Aorta (tissue), 5 donors: ENCODE results near the gene C1orf35. TPM values are rescaled to one million over a fixed set of nuclear protein-coding genes. Genes with fewer than 3 reads are reported as not detected.

Experiments
- ATAC-seq: fragments of 200-7000 bp; cut with Tn5 transposase; one replicate; pipeline ENCODE4 v1.9.1; 2022; ENCODE audit warnings: moderate library complexity; ENCODE audit not compliant: low FRiP score
- DNase-seq, 2 donors: peaks; one replicate each; pipeline ENCODE4 v3.0.0-alpha.2; 2020
- H3K27ac ChIP-seq, 2 donors: one replicate each; pipeline ENCODE4 v1.5.1; 2013; ENCODE audit warnings: low read length in 2 of 2, mild to moderate bottlenecking in 2 of 2, moderate library complexity in 2 of 2, control low read depth in 1 of 2, inconsistent platforms in 1 of 2, low read depth in 1 of 2
- H3K27me3 ChIP-seq, 2 donors: one replicate each; pipeline ENCODE4 v1.6.1; 2013; ENCODE audit warnings: control low read depth in 1 of 2, low read length in 1 of 2, mild to moderate bottlenecking in 1 of 2, moderate library complexity in 1 of 2; ENCODE audit not compliant: insufficient read depth in 2 of 2, control insufficient read depth in 1 of 2
- H3K36me3 ChIP-seq, 2 donors: one replicate each; pipeline ENCODE4 v1.6.1; 2013; ENCODE audit warnings: control low read depth in 1 of 2, low read length in 1 of 2, mild to moderate bottlenecking in 1 of 2; ENCODE audit not compliant: insufficient read depth in 2 of 2, control insufficient read depth in 1 of 2
- H3K4me1 ChIP-seq, 2 donors: one replicate each; pipeline ENCODE4 v1.6.1; 2013; ENCODE audit warnings: low read length in 2 of 2, control low read depth in 1 of 2, mild to moderate bottlenecking in 1 of 2, moderate library complexity in 1 of 2; ENCODE audit not compliant: insufficient read depth in 2 of 2, control insufficient read depth in 1 of 2
- H3K4me3 ChIP-seq, 2 donors: one replicate each; pipeline ENCODE4 v1.5.1; 2013; ENCODE audit warnings: low read length in 2 of 2, control low read depth in 1 of 2, mild to moderate bottlenecking in 1 of 2
- H3K9me3 ChIP-seq: one replicate; pipeline ENCODE4 v1.6.1; 2013; ENCODE audit warnings: mild to moderate bottlenecking, low read length; ENCODE audit not compliant: control insufficient read depth
- WGBS, 2 donors: extraction: QIAGEN DNeasy Blood & Tissue Kit; methylation state at CpG; one replicate each; pipeline ENCODE4 v1.1.7; 2013; 5-methylcytosine and 5-hydroxymethylcytosine counted together
- intact Hi-C, 2 donors: fragments of 100-400 bp; cut with DNase I; formaldehyde crosslinking; loops; one replicate each; pipeline versions ENCODE4 v1.14.2 to v1.15.0; 2022
- polyA plus RNA-seq, 2 donors: library from polyadenylated mRNA; stranded (reverse); fragments of 200-250 nt; gene quantifications; one replicate each; pipeline ENCODE4 v1.2.3, GENCODE V29; 2013
- total RNA-seq, 2 donors: library from RNA; stranded (reverse); fragmentation: NEBNext Ultra II Directional; extraction: Animal tissue kit (Norgen Biotek cat#: 25700); gene quantifications; one replicate each; pipeline ENCODE4 v1.2.1, GENCODE V29; 2021
- donor health status: healthy with polysubstance abuse.
- donor health status: Bipolar disorder and iron deficiency.
- donor health status: DM: no; HTN: no; CAD: no.
- donor health status: DM: no; HTN: no; CAD: no.
- donor health status: DM: yes; HTN: yes; CAD: no.

C1orf35 gene
- total and polyA plus RNA-seq, 4 donors = 3.6 to 36.2 (median 9.7) TPM

DNA sequence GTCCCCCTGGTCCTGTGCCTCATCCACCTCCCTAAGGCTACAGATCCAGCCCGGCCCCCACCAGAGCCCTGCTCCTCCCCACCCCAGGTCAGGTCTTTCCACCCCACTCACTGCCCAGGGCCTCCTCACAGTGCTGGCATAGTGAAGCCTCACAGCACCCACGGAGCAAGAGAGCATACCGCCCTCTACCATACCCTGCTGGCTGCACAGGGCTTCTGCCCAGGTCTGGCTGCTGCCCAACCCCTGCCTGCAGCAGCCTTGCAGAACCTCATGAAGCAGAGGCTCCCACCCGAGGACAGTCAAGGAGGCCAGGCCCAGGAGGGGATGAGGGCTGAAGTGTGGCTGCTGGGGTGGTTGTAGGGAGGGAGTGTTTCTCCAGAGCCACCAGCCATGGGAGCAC, 40.3 kb downstream of the C1orf35 start:
- H3K36me3 ChIP-seq = no peaks in the 10 kb centered on the region
- intact Hi-C loops = no loop called here
- DNase-seq (peak in 1 of 2 donors; percentile 28), ATAC-seq (no peak)
- 68 to 74% methylated on average over 4 of the region's 4 CpGs for WGBS, 2 donors
- H3K9me3 ChIP-seq = no peaks in the 10 kb centered on the region
- H3K4me3 ChIP-seq = no peak overlapping the region
- no peaks in the 10 kb centered on the region for H3K27me3 ChIP-seq
- no peaks in the 10 kb centered on the region for H3K4me1 ChIP-seq
- H3K27ac ChIP-seq = no peak overlapping the region

DNA sequence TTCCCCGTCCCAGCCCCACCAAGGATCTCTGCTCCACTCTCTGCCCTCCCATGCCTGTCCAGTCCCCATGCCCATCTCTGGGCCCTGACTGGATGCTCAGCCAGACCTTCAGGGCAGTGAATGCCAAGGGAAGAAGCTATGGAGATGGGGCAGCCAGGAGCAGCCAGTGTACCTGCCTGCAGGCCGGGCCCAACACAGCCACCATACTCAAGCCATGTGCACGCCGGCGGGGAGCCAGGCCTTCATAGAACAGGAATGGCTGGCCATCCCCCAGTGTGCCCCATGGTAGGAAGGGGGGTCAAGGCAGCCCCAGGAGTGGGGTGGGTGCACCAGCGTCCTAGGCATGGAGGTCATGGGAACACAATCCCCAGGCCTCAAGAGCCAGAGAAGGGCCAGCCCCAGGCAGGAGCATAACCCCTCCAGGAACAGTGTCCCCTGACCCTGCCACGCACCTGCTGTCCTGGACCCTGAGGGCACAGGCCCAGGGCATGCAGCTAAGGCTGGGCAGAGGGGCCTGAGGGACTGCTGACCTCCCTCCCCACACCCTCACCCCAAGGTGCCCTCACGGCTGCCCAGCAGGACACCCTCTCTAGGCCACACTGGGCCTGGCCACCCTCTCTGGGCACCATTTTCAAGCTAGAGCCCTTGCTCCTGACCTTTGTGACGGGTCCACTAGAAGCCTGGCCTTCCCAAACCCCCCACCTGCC, 40.9 kb downstream of the C1orf35 start:
- Histone ChIP-seq H3K9me3 (no peaks in the 10 kb centered on the region), H3K4me1 (no peaks in the 10 kb centered on the region), H3K27ac (no peak overlapping the region), H3K27me3 (no peaks in the 10 kb centered on the region), H3K4me3 (no peak overlapping the region), H3K36me3 (no peaks in the 10 kb centered on the region)
- peak; percentile 33 to 56 for DNase-seq
- 96 to 97% methylated on average over 8 to 9 of the region's 9 CpGs for WGBS, 2 donors
- intact Hi-C loops = no loop called here
- ATAC-seq = no peak

DNA sequence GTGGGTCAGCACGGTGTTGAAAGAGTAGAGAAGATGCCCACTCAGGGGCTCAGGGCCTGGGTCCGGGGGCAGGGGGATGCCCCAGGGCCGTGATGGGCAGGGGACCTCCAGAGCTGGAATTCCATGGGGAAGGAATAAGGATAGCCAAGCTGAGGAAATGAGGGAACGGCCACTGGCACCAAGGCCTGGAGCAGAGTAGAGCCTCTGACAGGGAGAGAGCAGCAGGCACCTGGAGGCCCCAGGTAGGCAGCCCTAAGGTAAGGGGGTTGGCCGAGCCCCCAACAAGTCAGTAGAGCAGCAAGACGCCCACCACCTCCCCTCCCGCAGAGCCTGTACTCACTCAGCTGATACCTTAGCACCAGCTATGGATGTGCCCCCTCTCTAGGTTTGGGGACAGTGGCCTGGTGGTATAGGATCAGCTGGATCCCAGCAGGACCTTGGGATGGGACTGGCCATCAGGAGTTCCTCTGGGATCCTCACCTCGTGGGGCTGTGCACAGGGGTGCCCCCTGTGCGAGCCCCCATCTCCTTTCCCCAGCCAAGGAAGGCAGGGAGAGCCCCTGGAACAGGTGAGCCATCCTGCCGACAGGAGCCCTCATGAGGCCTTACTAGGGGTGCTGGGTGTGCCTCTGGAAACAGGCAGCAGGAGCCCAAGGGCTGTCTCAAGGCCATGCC, 41.6 kb downstream of the C1orf35 start:
- no peaks in the 10 kb centered on the region for H3K27me3 ChIP-seq
- 83 to 85% methylated on average over 10 of the region's 10 CpGs for WGBS, 2 donors
- DNase-seq = peak; percentile 26 to 62

DNA sequence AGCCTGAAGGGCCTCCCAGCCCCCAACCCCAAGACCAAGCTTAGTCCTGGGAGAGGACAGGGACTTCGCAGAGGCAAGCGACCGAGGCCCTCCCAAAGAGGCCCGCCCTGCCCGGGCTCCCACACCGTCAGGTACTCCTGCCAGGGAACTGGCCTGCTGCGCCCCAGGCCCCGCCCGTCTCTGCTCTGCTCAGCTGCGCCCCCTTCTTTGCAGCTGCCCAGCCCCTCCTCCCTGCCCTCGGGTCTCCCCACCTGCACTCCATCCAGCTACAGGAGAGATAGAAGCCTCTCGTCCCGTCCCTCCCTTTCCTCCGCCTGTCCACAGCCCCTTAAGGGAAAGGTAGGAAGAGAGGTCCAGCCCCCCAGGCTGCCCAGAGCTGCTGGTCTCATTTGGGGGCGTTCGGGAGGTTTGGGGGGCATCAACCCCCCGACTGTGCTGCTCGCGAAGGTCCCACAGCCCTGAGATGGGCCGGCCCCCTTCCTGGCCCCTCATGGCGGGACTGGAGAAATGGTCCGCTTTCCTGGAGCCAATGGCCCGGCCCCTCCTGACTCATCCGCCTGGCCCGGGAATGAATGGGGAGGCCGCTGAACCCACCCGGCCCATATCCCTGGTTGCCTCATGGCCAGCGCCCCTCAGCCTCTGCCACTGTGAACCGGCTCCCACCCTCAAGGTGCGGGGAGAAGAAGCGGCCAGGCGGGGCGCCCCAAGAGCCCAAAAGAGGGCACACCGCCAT, 42.5 kb downstream of the C1orf35 start:
- intact Hi-C loops = no loop called here
- Histone ChIP-seq H3K36me3 (no peaks in the 10 kb centered on the region), H3K4me3 (no peak overlapping the region), H3K9me3 (no peaks in the 10 kb centered on the region), H3K27ac (no peak overlapping the region), H3K4me1 (no peaks in the 10 kb centered on the region), H3K27me3 (no peaks in the 10 kb centered on the region)
- DNase-seq (peak; percentile 38 to 72), ATAC-seq (no peak)
- WGBS, 2 donors = 9 to 10% methylated on average over 34 of the region's 34 CpGs

More for the DNA sequence above, 41.6 kb downstream of the C1orf35 start:
- Histone ChIP-seq H3K36me3 (no peaks in the 10 kb centered on the region), H3K4me3 (no peak overlapping the region), H3K4me1 (no peaks in the 10 kb centered on the region), H3K9me3 (no peaks in the 10 kb centered on the region), H3K27ac (no peak overlapping the region)
- intact Hi-C loops = no loop called here
- ATAC-seq = no peak

DNA sequence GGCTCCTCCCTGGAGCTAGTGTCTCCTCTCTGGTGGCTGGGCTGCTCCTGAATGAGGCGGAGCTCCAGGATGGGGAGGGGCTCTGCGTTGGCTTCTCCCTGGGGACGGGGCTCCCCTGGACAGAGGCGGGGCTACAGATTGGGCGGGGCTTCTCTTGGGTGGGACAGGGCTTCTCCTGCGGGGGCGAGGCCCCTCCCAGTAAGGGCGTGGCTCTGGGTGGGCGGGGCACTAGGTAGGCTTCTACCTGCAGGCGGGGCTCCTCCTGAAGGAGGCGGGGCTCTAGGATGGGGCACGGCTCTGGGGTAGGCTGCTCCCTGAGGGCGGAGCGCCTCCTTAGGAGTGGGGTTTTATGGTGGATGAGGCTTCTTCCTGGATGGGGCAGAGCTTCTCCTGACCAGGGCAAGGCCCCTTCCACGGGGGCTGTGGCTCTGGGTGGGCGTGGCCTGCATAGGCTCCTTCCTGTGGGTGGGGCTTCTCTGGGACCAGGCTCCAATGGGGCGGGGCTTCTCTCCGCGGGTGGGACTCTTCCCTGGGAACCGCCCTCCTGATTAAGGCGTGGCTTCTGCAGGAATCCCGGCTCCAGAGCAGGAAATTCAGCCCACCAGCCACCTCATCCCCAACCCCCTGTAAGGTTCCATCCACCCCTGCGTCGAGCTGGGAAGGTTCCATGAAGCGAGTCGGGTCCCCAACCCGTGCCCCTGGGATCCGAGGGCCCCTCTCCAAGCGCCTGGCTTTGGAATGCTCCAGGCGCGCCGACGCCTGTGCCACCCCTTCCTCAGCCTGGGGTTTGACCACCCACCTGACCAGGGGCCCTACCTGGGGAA, 43.3 kb downstream of the C1orf35 start:
- H3K27me3 ChIP-seq = no peaks in the 10 kb centered on the region
- 0 to 3% methylated on average over 32 to 33 of the region's 33 CpGs for WGBS, 2 donors
- ATAC-seq = peak; percentile 23
- H3K4me3 ChIP-seq = no peak overlapping the region
- H3K36me3 ChIP-seq = no peaks in the 10 kb centered on the region
- peak; percentile 56 to 76 for DNase-seq
- no peak overlapping the region for H3K27ac ChIP-seq
- no peaks in the 10 kb centered on the region for H3K9me3 ChIP-seq
- no peaks in the 10 kb centered on the region for H3K4me1 ChIP-seq
- intact Hi-C loops = no loop called here

DNA sequence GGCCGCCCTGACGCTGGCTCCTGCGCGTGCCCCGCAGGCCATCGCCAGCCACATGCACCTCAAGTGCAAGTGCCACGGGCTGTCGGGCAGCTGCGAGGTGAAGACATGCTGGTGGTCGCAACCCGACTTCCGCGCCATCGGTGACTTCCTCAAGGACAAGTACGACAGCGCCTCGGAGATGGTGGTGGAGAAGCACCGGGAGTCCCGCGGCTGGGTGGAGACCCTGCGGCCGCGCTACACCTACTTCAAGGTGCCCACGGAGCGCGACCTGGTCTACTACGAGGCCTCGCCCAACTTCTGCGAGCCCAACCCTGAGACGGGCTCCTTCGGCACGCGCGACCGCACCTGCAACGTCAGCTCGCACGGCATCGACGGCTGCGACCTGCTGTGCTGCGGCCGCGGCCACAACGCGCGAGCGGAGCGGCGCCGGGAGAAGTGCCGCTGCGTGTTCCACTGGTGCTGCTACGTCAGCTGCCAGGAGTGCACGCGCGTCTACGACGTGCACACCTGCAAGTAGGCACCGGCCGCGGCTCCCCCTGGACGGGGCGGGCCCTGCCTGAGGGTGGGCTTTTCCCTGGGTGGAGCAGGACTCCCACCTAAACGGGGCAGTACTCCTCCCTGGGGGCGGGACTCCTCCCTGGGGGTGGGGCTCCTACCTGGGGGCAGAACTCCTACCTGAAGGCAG, 44.0 kb downstream of the C1orf35 start:
- Histone ChIP-seq H3K9me3 (no peaks in the 10 kb centered on the region), H3K4me1 (no peaks in the 10 kb centered on the region), H3K36me3 (no peaks in the 10 kb centered on the region), H3K27me3 (no peaks in the 10 kb centered on the region), H3K27ac (no peak overlapping the region), H3K4me3 (no peak overlapping the region)
- peak; percentile 28 to 75 for DNase-seq
- intact Hi-C loops = no loop called here
- 6 to 11% methylated on average over 56 to 66 of the region's 66 CpGs for WGBS, 2 donors
- peak; percentile 12 for ATAC-seq

DNA sequence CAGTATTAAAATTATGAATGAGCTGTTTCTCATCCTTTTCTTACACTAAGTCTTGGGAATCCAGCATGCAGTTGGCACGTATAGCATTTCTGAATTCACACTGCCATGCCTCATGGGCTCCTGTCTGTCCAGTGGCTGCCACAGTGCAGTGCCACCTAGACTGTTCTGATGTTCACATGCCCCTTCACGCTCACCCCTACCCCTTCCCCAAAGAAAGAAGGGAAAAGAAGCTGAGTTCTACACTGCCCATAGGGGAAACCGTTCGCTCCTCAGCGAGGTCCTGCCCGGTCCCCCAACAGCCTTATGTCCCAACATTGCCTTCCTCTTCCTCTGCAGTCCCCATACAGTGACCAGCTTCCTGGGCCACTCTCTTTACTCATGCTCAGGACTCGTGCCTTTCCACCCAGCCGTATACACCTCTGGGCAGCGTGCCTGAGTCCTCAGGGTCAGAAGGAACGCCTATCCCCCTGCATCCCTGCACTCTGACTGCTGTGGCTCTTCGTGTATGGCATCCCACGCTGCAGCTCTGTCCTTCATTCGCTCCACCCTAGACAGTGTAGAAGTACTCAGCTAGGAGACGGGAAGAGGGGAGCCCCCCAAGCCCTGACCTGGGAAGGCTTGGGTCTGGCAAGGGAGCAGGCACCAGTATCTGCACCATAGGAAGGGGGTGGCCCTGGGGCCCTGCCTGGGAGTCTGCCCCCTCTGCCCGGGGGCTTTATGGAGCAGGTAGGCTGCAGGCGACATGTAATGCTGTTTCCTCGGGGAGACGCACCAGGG, 44.8 kb downstream of the C1orf35 start:
- 47 to 49% methylated on average over 18 of the region's 18 CpGs for WGBS, 2 donors
- DNase-seq = peak; percentile 33 to 57
- intact Hi-C loops = no loop called here
- H3K4me1 ChIP-seq = no peaks in the 10 kb centered on the region
- ATAC-seq = no peak
- no peaks in the 10 kb centered on the region for H3K36me3 ChIP-seq
- no peaks in the 10 kb centered on the region for H3K9me3 ChIP-seq
- H3K27me3 ChIP-seq = no peaks in the 10 kb centered on the region
- H3K4me3 ChIP-seq = no peak overlapping the region
- no peak overlapping the region for H3K27ac ChIP-seq
